ENCODE results near the gene RAPGEF1.

DNA sequence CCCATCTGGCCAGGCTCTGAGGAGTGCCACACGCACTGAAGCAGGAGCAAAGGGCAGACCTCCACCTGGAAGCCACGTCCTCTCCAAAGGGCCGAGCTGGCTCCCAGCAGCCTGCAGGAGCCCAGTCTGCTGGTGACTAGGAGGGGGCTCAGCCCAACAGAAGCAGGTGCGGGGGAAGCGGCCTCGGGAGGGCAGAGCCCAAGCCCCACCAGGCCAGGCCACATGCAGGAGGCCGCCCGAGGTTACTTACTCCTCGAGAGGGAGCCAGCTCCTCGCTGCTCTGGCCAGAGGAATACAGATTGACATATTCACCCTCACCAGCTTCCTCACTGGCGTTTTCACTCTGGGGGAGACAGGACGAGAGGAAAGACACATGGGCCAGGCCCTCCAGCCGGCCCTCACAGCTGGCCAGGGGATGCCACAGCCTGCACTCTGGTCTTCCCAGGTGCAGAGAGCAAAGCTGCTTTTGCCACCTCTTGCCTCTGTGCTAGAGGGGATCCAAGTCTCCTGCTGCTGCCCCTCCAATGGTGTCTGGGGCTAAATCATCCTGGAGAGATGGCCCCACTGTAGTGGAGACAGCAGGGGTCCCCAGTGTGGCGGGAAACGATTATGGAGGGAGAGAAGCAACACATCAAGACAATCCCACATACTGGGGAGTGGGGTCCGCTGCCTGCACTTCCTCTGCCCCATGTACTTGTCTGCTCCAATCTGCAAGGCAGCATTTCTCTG, 136.0 kb downstream of the RAPGEF1 start:
- TF ChIP-seq, protein P1, sequence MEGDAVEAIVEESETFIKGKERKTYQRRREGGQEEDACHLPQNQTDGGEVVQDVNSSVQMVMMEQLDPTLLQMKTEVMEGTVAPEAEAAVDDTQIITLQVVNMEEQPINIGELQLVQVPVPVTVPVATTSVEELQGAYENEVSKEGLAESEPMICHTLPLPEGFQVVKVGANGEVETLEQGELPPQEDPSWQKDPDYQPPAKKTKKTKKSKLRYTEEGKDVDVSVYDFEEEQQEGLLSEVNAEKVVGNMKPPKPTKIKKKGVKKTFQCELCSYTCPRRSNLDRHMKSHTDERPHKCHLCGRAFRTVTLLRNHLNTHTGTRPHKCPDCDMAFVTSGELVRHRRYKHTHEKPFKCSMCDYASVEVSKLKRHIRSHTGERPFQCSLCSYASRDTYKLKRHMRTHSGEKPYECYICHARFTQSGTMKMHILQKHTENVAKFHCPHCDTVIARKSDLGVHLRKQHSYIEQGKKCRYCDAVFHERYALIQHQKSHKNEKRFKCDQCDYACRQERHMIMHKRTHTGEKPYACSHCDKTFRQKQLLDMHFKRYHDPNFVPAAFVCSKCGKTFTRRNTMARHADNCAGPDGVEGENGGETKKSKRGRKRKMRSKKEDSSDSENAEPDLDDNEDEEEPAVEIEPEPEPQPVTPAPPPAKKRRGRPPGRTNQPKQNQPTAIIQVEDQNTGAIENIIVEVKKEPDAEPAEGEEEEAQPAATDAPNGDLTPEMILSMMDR (IDR thresholded peaks at IDR 0.05), result no peak
- no peak for TF ChIP-seq POLR2AphosphoS5 (IDR thresholded peaks at IDR 0.05)
